ENCODE data around the gene HCRTR1. TPM values are rescaled to one million over a fixed set of nuclear protein-coding genes. Genes with fewer than 3 reads are reported as not detected.

Gene HCRTR1
- total and polyA plus RNA-seq, 8 donors, result 0.14 to 0.52 (median 0.19) TPM; not detected in 5

DNA sequence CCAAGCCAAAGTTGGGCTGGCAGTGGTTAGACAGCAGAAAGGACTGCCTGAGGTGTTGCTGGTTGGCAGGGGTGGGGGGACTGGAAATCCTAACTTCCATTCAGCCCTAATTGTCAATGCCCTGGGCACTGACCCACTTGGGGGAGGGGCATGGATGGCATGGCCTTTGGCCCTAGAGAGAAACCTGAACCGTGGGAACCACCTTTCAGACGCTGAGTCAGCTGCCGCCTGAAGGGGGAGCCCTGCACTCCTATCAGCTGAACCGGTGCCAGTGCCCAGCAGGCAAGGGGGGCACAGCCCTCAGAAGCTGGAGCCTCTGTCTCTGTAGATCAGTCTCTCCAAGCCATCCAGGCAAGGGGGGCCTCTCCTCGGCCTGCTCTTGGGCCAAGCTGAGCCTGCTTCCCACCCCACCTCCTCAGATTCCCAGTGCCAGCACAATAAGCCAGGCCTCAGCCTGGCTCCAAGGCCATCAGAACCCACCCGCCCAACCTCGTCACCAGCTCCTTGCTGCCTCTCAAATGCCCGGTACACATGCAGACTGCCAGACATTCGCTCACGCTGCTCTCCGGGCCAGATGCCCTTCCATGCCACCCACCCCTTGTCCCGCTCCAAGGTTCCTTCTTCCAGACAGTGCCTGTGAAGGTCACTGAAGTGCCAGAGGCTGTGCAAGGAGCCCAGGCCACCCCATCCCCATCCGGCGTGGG lies 29.6 kb upstream of the HCRTR1 start:
- H3K4me3 ChIP-seq, result no peak overlapping the region
- 19 to 22% methylated on average over 12 to 14 of the region's 14 CpGs for WGBS, 2 donors
- H3K27me3 ChIP-seq, result no peaks in the 10 kb centered on the region
- intact Hi-C loops (cut with DNase I), result no loop called here
- DNase-seq, result peak; percentile 62 to 87 (median 78)
- H3K36me3 ChIP-seq, result no peaks in the 10 kb centered on the region
- TF ChIP-seq, protein P1, sequence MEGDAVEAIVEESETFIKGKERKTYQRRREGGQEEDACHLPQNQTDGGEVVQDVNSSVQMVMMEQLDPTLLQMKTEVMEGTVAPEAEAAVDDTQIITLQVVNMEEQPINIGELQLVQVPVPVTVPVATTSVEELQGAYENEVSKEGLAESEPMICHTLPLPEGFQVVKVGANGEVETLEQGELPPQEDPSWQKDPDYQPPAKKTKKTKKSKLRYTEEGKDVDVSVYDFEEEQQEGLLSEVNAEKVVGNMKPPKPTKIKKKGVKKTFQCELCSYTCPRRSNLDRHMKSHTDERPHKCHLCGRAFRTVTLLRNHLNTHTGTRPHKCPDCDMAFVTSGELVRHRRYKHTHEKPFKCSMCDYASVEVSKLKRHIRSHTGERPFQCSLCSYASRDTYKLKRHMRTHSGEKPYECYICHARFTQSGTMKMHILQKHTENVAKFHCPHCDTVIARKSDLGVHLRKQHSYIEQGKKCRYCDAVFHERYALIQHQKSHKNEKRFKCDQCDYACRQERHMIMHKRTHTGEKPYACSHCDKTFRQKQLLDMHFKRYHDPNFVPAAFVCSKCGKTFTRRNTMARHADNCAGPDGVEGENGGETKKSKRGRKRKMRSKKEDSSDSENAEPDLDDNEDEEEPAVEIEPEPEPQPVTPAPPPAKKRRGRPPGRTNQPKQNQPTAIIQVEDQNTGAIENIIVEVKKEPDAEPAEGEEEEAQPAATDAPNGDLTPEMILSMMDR (IDR thresholded peaks at IDR 0.05), result peak; percentile 30 to 47 (median 40)
- ATAC-seq, result peak; percentile 65 to 79 (median 76)
- H3K27ac ChIP-seq, result peak overlapping the region; percentile 71 to 76 (median 74)
- FAIRE-seq, result no peak
- no peaks in the 10 kb centered on the region for H3K9me3 ChIP-seq
- peaks cover 19 to 26% (median 24%) of the 10 kb centered on the region in 3 donors for H3K4me1 ChIP-seq

DNA sequence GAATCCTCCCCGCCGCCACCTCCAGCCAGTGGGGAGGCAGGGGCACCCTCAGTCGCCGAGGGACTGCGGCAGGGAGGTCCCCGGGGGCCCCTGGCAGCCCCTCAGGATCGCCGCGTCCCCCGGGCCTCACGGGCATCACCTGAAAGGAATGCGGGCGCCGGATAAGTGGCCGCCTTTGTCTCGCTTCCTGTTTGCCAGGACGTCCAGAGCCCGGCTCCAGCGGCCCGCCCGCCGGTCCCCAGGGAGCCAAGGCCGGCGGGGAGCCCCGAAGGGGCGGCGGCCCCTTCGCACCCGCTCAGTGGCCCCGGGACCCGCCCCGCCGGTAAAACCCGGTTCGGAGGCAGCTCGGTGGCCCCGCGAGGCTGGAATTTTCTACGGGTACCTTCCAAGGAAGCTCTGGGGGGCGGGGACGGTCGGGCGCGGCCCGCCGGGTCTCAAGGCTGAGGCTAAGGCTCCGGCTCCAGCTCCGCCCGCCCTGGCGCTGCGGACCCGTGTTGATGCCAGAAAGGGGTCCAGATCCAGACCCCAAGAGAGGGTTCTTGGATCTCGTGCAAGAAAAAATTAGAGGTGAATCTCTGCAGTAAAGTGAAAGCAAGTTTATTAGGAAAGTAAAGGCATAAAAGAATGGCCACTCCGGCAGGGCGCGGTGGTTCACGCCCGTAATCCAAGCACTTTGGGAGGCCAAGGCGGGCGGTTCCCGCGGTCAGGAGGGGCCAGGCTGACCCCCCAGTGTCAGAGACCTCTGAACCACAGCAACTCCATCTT lies 28.6 kb upstream of the HCRTR1 start:
- DNase-seq, result peak in 2 of 6 donors; percentile 56 to 76
- 30 to 39% methylated on average over 56 to 62 of the region's 62 CpGs for WGBS, 2 donors

DNA sequence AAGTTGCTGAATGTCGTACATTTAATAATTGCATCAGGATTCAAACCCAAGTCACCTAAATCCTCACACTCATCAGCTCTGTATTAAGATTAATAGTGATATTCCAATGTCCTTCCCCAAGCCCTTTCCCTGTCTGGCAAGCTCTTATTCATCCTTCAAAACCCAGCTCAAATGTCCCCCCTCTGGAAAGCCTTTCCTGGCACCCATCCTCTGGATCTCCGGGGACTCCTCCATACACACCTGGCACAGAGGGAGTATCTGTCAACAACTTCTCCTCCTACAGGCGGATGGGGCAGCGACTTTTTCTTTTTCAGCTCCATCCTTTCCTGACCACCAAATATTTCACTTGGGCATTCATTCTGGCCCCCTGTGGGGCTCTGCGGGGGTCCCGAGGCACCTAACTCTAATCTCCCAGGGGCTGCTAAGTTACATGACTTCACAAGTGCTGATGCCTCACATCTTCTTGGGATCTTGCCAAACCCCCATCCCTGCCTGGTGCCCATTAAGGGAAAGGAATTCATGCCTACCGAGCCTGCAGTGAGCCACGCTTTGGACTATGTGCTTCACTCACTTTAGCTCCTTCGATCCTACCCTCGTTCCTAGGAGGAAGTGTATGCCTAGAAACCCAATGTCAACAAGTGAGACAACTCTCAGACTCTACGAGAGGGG lies 25.9 kb upstream of the HCRTR1 start:
- H3K9me3 ChIP-seq, result no peaks in the 10 kb centered on the region
- no peak overlapping the region for H3K4me3 ChIP-seq
- H3K36me3 ChIP-seq, result no peaks in the 10 kb centered on the region
- no peak overlapping the region for H3K27ac ChIP-seq
- FAIRE-seq (no peak), DNase-seq (no peak), ATAC-seq (no peak)
- intact Hi-C loops (cut with DNase I), result no loop called here
- peaks cover 12 to 13% (median 13%) of the 10 kb centered on the region in 3 donors for H3K4me1 ChIP-seq
- TF ChIP-seq, protein P1 (IDR thresholded peaks at IDR 0.05), result no peak
- no peaks in the 10 kb centered on the region for H3K27me3 ChIP-seq
- WGBS, 2 donors, result 69 to 74% methylated on average over 11 of the region's 11 CpGs

More for the DNA sequence above, 28.6 kb upstream of the HCRTR1 start:
- no peak for FAIRE-seq
- TF ChIP-seq, protein P1 (IDR thresholded peaks at IDR 0.05), result no peak
- H3K27me3 ChIP-seq, result no peaks in the 10 kb centered on the region
- H3K9me3 ChIP-seq, result no peaks in the 10 kb centered on the region
- peak; percentile 20 to 48 (median 32) for ATAC-seq
- no peaks in the 10 kb centered on the region for H3K36me3 ChIP-seq
- intact Hi-C loops (cut with DNase I), result no loop called here
- H3K4me3 ChIP-seq, result peak overlapping the region in 3 of 4 donors; percentile 11 to 26 (median 18)
- peaks cover 16 to 20% (median 19%) of the 10 kb centered on the region in 3 donors for H3K4me1 ChIP-seq
- peak overlapping the region; percentile 71 to 76 (median 74) for H3K27ac ChIP-seq

DNA sequence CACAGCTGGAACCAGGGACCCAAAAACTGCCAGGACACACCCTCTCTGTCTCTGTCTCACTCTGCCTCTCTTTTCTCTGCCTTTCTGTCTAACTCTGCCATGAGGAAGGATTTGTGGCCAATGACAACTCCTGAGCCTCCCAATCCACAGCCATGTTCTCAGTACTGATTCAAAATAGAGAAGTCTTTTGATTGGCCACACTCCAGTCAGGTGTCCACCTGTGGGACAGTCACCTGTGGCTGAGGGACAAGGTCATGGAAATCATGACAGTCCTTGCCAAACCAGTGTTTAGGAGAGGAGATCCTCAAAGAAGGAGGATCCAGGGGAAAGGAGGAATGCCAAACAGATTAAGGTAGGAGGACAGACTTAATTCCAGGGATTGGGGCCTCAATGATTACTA lies 25.4 kb upstream of the HCRTR1 start:
- TF ChIP-seq, protein P1 (IDR thresholded peaks at IDR 0.05), result no peak
- intact Hi-C loops (cut with DNase I), result no loop called here
- FAIRE-seq (no peak), DNase-seq (no peak), ATAC-seq (no peak)
- H3K4me1 ChIP-seq, result peaks cover 12 to 13% (median 13%) of the 10 kb centered on the region in 3 donors
- no peaks in the 10 kb centered on the region for H3K27me3 ChIP-seq
- no peak overlapping the region for H3K27ac ChIP-seq
- H3K4me3 ChIP-seq, result no peak overlapping the region
- H3K36me3 ChIP-seq, result no peaks in the 10 kb centered on the region
- H3K9me3 ChIP-seq, result no peaks in the 10 kb centered on the region

Data from pancreas (tissue), 10 donors.